Measurements from ENCODE around the gene ST3GAL6.

DNA sequence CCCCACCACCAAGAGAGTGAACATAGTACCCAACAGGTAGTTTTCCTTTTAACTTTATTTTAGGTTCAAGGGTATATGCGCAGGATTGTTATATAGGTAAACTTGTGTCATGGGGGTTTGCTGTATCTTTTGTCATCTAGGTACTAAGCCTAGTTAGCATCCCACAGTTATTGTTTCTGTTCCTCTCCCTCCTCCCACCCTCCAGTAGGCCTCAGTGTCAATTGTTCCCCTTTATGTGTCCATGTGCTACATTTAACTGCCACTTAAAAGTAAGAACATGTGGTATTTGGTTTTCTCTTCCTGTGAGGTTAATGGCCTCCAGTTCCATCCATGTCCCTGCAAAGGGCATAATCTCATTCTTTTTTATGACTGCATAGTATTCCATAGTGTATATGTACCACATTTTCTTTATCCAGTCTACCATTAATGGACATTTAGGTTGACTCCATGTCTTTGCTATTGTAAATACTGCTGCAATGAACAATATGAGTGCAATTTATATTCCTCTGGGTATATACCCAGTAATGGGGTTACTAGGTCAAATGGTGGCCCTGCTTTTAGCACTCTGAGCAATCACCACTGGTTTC is 66.2 kb downstream of the ST3GAL6 start:
- TF ChIP-seq, protein P1, sequence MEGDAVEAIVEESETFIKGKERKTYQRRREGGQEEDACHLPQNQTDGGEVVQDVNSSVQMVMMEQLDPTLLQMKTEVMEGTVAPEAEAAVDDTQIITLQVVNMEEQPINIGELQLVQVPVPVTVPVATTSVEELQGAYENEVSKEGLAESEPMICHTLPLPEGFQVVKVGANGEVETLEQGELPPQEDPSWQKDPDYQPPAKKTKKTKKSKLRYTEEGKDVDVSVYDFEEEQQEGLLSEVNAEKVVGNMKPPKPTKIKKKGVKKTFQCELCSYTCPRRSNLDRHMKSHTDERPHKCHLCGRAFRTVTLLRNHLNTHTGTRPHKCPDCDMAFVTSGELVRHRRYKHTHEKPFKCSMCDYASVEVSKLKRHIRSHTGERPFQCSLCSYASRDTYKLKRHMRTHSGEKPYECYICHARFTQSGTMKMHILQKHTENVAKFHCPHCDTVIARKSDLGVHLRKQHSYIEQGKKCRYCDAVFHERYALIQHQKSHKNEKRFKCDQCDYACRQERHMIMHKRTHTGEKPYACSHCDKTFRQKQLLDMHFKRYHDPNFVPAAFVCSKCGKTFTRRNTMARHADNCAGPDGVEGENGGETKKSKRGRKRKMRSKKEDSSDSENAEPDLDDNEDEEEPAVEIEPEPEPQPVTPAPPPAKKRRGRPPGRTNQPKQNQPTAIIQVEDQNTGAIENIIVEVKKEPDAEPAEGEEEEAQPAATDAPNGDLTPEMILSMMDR (IDR thresholded peaks at IDR 0.05; ENCODE audit: poor library complexity, severe bottlenecking) = no peak
- no peak for TF ChIP-seq POLR2AphosphoS5 (IDR thresholded peaks at IDR 0.05)
- TF ChIP-seq, protein P2, sequence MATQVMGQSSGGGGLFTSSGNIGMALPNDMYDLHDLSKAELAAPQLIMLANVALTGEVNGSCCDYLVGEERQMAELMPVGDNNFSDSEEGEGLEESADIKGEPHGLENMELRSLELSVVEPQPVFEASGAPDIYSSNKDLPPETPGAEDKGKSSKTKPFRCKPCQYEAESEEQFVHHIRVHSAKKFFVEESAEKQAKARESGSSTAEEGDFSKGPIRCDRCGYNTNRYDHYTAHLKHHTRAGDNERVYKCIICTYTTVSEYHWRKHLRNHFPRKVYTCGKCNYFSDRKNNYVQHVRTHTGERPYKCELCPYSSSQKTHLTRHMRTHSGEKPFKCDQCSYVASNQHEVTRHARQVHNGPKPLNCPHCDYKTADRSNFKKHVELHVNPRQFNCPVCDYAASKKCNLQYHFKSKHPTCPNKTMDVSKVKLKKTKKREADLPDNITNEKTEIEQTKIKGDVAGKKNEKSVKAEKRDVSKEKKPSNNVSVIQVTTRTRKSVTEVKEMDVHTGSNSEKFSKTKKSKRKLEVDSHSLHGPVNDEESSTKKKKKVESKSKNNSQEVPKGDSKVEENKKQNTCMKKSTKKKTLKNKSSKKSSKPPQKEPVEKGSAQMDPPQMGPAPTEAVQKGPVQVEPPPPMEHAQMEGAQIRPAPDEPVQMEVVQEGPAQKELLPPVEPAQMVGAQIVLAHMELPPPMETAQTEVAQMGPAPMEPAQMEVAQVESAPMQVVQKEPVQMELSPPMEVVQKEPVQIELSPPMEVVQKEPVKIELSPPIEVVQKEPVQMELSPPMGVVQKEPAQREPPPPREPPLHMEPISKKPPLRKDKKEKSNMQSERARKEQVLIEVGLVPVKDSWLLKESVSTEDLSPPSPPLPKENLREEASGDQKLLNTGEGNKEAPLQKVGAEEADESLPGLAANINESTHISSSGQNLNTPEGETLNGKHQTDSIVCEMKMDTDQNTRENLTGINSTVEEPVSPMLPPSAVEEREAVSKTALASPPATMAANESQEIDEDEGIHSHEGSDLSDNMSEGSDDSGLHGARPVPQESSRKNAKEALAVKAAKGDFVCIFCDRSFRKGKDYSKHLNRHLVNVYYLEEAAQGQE (IDR thresholded peaks at IDR 0.05; ENCODE audit: borderline replicate concordance) = no peak
- no peak for TF ChIP-seq EZH2 (IDR thresholded peaks at IDR 0.05; ENCODE audit: borderline replicate concordance, insufficient read depth, low read length, poor library complexity, severe bottlenecking)
- no peak for TF ChIP-seq RAD21 (conservative IDR thresholded peaks at IDR 0.05)
- TF ChIP-seq SMC3 (conservative IDR thresholded peaks at IDR 0.05; ENCODE audit: poor library complexity) = no peak
- no peak for TF ChIP-seq TAF1 (IDR thresholded peaks at IDR 0.05; ENCODE audit: low read depth)
